GM12872 (cell line): ENCODE data around the gene HK2.

Experiments used
- CTCF ChIP-seq: IDR thresholded peaks from 3 replicates; pipeline ENCODE4 v1.5.1; 2011; ENCODE audit warnings: low read depth, mild to moderate bottlenecking, low read length, moderate library complexity; ENCODE audit not compliant: insufficient read depth

HK2 gene

DNA sequence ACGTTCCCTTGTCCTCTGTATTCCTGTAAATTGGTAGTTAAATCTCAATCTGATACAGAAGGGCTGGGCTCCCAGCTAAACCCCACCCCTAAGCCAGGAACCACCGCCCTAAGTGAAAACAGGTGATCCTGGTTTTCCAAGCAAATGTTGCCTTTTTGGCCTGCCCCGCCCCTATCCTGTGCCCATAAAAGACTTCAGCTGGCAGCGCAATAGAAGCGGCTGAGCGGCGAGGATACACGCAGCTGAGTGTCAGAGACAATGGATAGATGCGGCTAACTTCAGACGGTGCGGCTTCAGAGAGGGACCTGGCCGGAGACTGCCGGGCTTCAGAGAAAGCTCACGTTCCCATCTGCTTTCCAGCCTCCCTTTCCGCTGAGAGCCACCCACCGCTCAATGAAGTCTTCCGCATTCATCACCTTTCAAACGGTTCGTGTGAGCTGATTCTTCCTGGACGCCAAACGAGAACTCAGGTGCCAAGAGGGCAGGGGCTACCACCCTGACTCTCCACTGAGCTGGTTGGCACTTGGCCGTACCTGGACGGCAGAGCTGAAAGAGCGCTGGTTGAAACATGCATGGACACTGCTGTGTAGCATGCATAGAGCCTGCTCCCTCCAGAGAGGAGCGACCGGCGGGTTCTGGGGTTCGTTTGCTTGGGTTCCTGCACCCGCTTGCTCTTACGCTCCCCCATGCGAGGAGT lies 75.0 kb downstream of the HK2 start:
- no peak for TF ChIP-seq CTCF

DNA sequence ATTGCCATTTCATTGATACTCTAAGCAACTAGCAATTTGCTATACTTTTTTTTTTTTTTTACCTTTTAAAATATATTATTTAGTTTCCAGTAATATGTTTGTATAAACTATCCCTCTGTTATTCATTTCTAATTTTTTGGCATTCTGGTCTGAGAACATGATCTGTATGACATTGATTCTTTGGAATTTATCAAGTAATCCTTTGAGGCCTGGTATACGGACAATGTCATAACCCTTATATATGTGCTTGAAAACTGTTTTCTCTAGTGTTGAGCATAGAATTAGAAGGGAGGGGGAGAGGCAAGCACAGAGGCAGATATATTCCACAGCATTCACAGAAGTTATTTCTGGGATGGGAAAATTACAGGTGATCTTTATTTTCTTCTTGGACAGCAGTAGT lies 76.3 kb downstream of the HK2 start:
- no peak for TF ChIP-seq CTCF

DNA sequence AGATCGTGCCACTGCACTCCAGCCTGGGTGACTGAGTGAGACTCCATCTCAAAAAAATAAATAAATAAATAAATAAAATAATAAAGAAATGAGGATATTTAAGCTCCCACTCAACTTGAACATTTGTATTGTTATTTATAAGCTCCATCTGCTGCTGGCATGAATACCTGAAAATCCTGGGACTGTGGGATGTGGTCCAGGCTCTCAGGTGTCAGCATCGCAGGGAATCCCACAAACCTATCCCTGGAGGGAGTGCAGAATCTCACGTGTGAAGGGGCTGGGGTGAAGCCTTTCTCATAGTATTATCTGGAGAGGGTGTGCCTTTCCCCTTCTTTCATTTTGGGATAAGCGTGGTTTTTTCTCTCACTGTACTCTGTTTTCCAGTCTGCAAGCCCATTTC lies 77.1 kb downstream of the HK2 start:
- no peak for TF ChIP-seq CTCF

DNA sequence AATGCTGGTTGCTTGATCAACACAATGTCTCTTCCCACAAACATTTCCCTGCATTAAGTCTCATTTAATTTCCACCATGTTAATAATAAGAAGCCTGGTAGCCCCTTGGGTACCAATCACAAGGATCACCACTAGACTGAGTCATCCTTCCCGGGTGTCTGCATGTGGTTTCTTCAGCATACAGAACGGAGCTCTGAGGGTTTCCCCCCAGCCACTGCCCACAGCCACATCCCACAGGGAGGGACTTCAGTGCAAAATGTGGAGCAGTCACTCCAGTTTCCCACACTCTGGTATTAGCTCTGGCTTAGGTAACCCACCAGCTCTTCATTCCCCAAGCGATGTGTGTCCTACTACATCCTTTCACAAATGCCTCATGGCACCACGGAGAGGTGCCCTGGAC lies 81.8 kb downstream of the HK2 start:
- no peak for TF ChIP-seq CTCF

GRCh38 chr2:74916394-74916793 lies 82.5 kb downstream of the HK2 start:
- no peak for TF ChIP-seq CTCF

DNA sequence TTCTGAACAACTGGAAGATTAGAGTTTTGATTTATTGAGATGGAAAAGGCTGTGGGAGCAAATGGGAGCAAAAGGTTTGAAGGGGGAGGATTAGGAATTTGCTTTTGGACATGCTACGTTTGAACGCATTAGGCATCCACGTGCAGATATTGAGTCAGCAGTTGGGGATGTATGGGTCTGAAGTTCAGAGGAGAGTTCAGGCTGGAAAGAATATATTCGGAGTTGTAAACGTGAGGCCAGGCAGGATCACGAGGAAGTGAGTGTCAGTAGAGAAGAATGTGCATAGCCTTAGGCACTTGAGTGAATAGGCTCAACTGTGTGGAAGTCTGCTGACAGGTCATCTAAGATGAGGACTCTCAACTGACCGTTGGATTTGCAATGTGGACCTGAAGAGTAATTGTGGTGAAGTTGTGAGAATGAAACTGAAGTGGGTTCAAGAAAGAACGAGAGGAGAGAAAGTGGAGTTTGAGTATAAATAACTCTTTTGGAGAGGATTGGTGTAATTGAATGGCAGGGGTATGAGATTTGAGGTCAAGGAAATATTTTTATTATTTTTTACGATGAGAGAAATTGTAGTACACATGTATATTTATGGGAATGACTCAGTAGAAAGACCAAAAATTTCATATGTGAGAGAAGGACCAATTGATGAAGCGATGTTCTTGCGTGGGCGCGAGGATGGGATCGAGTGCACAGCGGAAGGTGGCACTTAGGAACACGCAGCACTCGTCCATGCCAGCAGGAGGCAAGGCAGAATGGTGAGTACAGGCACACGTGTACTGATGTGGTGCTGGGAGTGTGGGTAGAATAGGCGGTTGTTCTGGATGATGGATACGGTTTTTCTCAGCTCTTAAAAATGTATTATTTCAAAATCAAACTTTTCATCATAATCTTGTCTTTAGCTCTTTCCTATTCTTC lies 84.0 kb downstream of the HK2 start:
- TF ChIP-seq CTCF = 0 out of 3 replicates have a peak, but pooled peaks have one; percentile 9

GRCh38 chr2:74919827-74920226 lies 85.9 kb downstream of the HK2 start:
- TF ChIP-seq CTCF = peak; percentile 82
